ENCODE measurements around the gene PROP1.
A peak's percentile ranks its signal among the peaks of the same experiment; 100 is the strongest.
"Not testable (repeated sequence)": the region's sequence is repeated elsewhere in the genome, so short reads cannot be mapped to it uniquely, and the experiment has no call there.

The PROP1 gene

DNA sequence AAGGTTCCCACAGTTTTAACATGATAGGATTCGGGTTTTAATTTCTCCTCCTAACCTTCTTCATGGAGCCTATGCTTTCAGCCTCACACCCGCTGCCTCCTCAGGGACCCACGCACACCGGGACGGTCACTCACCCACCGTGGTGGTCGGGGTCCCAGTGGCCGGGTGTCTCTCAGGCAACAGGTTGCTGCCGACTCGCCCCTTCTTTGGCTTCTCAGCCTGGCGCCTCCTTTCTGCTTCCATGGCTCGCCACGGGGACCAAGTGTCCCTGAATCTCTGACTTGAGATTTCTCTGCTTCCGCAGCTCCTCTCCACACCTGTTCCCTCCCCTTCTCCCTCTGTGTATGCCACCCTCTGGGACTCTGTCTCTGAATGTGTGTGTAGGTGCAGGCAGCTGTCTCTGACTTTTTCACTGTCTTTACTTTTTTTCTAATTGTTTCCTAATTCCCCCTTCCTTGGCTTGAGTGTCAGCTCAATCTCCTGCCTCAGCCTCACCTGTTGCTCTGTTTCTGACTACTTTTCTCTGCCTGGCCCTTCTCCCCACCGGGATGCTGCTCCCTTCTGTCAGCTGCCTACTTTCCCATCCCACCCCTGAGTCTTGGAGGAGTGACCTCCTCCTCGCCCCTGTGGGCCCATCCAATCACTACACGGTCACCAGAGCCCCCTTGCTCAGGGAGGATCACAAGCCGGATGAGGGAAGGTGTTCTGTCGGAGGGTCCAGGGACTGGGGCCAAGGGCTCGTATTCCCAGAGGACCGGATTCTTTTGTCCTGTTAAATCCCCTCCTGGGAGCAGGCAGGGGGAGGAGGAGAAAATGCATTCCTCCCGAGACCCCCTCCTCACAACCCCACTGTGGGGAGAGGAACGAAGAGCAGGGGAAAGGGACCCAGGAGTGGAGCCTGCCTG lies at the start of gene PROP1:
TSS of gene PROP1 (minus strand) at position 552 of the 905 bp plus-strand sequence. CDS start at position 243, 309 bp downstream.
- DNase-seq = no peak

DNA sequence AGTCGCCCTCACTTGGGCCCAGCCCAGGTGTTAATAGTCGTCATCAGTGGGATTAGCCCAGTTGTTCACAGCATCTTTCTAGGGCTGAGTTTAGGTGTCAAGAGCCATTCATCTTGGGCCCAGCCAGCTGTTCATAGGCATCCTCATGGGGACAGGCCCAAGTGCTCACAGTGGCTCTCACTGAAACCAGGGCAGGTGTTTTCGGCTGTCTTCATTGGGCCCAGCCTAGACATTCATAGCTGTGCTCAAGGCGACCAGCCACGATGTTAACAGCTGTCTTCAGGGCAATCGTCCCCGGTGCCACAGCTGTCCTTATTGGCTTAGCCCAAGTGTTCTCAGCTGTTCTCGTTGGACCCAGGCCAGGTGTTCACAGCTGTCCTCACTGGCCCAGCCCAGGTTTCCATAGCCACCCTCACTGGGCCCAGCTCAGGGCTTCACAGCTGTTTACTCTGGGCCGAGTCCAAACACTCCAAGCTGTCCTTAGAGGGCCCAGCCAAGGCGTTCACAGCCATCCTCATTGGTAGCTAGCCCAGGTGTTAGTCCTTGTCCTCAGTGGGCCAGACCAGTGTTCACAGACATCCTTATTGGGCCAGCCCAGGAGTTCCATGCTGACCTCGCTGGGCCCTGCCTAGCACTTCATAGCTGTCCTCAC lies 23.5 kb upstream of the PROP1 start:
- DNase-seq = not testable (repeated sequence)

DNA sequence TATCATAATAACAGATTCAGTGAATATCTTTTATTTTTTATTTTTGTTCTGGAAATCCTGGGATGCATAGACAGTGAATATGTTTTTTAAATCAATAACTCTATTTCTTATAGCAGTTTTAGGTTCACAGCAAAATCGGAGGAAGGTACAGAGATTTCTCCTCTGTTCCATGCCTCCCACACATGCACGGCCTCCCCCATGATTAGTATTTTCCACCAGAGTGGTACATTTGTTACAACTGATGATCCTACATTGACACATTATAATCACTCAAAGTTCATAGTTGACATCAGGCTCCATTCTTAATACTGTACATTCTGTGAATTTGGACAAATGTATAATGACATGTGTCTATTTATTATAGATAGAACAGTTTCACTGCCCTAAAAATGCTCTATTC lies 16.7 kb upstream of the PROP1 start:
- DNase-seq = not testable (repeated sequence)

DNA sequence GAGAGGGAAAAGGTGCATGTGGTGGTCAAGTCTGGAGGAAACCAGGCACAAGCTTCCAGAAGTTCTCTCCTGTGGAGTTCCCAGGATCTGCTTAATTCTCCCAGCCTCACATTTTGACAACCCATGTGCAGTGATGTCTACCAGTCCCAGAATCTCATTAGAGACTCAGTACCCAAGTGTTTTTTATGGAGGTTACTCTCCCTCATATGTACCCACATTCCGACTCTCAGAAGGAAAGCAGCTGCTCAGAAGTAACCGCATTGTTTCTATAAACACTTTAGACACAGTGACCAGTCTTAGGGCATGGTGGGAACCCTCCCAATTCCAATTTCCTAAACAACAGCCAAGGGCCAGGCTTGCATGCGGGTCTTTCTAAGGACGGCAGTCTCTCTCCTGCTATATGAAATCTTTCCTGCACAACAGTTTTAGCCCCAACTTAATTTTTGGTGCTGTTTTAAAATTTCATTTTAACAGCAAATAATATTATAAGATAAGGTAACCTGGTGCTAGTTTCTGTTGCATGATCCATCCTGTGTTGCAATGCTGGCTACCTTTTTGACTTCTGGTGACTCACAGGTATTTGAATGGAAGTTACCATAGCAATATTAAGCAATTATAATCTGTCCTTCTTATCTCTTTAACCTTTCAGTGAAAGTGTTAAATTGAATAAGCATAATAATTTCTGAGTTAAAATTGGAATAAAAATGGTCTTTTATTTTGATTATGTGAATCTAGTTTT lies 15.9 kb upstream of the PROP1 start:
- not testable (repeated sequence) for DNase-seq

DNA sequence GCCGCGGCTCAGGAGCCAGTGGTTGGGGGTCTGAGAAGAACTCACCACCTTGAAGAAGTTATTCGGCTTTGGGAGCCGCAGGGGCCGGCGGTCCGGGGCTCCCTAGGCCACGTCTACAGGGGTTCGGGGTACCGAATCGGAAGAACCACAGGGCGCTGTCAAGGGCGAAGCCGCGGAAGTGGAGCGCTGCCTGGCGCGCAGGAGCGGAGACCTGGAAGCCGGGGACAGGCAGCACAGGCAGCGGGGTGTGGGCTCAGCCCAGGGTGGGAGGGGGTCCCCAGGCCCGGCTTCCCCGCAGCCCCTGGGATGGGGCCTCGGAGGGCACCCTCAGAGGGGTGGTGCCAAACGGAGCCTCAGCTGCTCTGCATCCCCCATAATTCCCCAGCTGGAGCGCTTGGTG lies 11.2 kb upstream of the PROP1 start:
- DNase-seq = not testable (repeated sequence)

DNA sequence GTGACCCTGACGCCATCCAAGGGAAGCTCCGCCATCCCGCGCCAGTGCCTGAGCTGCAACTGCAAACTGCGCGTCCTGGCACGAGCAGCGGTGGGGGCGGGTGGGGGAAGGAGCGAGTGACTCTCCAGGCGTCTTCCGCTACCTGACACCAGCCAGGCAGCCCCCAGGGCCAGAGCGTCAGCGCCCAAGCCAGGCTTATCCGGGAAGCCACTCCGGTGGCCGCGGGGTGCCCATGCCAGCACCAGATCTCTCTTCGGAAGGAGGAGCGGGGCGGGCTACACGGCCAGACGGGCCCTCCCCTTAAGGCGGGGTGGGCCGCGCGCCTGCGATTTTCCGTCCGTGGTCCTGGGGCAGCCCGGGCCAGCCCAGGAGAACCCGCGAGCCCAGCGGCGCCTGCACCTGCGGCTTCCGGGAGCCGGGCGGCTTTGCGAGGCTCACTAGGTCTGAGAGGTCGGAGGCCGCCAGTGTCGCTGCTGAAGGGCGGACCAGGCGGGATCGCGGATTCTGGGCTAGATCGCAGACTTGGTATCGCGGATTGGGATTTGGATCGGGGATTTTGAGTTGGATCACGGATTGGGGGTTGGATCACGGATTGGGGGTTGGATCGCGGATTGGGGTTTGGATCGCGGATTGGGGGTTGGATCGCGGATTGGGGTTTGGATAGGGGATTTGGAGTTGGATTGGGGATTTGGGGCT lies 10.6 kb upstream of the PROP1 start:
- DNase-seq = peak; percentile 65

DNA sequence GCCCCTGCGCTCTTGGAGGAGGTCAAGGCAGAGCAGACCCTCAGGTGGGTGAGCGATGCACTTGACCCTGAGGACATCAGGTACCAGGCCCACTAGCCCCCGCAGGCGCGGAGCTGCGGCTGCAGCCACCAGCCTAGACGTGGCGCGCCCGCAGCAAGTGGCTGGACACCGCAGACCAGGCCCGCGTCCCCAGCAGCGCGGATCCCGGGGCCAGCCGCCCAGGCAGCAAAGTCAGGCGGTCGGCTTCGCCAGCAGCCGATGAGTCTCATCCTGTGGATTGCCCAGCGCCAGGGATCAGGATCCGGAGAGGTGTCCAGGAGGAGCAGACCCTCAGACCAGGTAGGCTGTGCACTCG lies 10.1 kb upstream of the PROP1 start:
- not testable (repeated sequence) for DNase-seq

DNA sequence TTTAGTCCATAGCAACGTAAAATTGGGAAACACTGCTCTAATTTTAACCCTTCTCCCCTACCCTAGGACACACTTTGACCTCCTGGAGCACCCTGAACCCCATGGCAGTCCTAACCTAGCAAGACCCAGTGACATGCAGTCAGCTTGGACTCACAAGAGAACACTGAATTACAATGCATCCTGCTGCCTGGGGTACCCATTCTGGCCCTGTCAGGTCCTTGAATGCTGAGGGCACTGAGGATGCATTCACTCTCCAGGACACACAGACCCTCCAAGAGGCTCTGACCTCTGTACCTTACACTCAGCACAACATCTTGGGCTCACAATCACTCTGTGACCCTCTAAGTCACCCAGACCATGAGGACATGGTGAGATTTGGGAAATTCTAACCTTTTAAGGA lies 1.8 kb upstream of the PROP1 start:
- DNase-seq = no peak

DNA sequence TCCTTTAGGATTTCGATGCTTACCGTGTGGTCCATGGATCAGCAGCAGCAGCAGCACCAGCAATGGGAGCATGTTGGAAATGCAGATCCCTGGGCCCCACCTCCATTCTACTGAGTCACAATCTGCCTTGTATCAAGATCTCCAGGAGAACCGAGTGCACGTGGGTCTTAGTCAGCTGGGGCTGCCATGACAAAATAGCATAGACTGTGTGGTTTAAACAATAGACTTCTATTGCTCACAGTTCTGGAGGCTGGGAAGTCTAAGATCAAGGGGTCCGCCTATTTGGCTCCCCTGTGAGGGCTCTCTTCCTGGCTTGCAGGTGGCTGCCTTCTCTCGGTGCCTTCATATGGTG lies 1.3 kb upstream of the PROP1 start:
- DNase-seq = no peak

DNA sequence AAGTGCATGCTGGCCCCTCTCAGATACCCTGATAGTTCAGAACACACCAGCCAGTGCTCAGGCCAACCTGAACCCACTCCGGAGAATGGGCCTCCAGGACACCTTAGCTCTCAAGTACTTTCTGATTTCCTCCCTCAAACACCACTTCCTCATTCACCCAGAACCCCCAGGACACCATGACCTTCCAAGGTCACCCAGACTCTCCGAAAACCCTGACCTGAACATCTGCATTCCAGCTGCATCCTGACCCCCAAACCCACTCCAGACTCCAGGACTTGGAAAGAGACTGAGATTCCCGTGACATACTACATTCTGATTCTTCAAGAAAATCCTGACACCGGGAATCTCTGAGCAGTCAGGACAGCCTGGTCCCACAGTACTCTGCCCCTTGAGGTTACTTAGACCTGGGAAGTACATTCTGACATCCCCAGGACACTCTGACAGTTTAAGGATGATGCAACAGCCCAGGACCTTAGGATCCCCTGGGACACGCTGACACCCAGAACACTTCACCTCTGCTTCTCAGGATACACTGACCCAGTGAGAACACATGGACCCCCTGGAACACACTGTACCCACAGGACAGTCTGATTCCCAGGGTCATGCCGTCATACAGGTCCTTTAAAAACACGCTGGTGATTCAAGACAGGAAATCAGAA lies 747 bp upstream of the PROP1 start:
- no peak for DNase-seq

DNA sequence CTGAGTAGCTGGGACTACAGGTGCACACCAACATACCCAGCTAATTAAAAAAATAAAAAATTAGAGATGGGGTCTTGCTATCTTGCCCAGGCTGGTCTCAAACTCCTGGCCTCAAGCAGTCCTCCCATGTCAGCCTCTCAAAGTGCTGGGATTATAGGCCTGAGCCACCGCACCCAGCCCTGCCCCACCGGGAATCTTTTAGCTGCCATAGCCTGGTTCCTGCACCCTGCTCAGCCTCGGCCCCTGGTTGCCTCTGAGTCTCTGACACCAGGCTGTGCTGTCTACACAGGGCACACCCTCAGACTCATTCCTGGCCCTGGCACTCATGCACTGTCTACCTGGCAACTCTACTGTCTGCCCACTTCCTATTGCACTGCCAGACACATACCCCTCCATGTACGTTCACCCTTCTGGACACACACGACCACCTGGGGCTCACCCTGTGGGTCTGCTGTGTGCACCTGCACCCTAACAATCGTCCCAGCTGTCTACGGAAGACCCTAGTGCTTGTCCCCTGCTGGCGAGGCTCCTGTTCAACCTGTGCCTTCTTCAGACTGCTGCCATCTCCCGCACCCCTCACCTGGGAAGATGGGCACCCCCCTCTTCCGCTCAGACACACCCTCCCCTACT lies 1.4 kb downstream of the PROP1 start:
- DNase-seq = no peak

DNA sequence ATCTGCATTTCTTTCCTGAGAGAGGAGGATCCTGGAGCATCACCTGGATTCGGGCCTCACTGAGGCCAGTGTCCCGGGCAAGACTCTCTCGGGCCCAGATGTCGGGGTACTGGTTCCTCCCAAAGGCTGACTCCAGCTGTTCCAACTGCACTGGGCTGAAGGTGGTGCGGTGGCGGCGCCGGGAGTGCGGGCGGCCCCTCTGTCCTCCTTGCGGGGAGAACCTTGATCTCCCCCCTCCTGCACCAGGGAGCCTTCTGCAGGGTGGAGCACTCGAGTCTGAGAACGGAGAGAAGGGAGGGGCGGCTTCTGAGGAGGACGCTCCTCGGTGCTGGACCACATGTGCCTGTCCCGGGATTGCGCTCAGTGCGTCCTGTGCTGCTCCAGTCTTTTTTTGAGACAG lies 2.0 kb downstream of the PROP1 start:
- DNase-seq = no peak

DNA sequence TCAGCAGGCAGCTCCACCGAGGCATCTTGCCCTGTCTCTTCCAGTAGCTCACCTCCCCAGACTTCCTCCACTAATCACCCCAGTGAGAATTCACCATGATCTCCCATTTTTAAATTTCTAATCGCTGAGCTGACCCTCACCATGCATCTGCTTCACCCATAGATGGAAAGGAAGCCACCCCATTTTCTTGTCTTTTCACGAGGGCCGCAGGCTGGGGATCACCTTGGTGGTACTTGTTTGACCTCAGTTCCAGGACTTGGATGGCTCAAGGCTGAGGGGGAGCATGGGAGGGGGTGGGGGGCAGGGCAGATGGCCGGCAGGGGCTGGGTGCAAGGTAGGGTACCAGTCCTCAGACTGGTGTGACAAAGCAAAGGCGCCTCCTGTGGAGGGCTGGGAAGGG lies 3.6 kb downstream of the PROP1 start:
- no peak for DNase-seq

DNA sequence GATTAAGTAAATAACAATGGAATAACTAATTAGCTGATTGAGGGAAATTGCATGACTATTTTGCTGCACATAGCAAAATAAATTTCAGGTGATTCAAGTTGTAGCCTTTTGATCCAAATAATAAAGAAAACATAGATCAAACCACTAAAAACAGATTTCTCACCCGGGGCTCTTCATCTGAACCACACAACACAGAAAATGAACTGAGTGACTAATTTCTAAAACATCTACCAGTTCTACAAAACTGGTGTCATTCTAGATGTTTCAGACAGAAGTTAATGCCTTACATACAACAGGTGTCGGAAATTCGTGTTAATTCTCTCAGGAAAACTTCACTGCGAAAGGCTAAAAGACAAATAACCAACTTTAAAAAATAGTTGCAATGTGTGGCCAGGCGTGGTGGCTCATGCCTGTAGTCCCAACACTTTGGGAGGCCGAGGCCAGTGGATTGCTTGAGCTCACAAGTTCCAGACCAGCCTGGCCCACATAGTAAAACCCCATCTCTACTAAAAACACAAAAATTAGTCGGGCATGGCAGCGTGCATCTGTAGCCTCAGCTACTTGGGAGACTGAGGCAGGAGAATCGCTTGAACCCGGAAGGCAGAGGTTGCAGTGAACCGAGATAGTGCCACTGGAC lies 6.9 kb downstream of the PROP1 start:
- no peak for DNase-seq

DNA sequence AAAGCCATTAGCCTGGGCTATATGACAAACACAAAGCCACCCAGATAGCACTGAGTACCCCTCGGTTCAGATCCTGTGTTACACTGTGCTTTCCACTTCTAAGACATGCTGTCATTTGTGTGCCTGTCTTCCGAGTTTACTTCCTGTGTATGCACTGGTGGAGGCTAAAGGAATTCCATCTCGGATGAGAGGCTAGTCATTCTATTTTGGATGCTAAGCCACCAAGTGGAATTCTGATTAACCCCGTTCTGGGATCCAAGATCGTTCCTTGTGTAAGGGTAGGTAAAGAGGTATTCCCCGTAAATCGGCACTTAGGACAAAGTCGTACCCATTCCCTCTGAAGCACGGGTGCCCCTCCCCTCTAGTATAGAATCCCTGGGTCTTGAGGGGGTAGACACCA lies 8.7 kb downstream of the PROP1 start:
- no peak for DNase-seq

DNA sequence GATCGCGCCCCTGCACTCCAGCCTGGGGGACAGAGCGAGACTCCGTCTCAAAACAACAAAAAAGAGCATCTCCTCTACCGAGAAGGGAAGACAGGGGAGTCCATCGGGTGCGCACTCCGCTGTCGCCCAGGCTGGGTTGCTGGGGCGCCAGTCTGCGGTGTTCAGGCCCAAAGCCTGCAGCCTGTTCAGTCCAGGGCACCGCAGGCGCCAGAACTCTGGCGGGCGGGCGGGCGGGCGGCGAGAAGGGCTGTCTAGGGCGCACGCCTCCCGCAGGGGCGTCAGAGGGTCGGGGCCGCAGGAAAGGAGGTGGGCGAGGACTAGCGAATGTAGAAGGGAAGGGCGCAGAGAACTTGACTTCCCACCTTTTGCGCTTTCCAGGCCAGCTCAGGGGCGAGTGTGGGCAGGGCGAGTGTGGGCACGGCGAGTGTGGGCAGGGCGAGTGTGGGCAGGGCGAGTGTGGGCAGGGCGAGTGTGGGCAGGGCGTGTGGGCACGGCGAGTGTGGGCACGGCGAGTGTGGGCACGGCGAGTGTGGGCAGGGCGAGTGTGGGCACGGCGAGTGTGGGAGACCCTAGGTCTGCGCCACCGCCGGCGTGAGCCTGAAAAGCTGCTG lies 10.5 kb downstream of the PROP1 start:
- no peak for DNase-seq

DNA sequence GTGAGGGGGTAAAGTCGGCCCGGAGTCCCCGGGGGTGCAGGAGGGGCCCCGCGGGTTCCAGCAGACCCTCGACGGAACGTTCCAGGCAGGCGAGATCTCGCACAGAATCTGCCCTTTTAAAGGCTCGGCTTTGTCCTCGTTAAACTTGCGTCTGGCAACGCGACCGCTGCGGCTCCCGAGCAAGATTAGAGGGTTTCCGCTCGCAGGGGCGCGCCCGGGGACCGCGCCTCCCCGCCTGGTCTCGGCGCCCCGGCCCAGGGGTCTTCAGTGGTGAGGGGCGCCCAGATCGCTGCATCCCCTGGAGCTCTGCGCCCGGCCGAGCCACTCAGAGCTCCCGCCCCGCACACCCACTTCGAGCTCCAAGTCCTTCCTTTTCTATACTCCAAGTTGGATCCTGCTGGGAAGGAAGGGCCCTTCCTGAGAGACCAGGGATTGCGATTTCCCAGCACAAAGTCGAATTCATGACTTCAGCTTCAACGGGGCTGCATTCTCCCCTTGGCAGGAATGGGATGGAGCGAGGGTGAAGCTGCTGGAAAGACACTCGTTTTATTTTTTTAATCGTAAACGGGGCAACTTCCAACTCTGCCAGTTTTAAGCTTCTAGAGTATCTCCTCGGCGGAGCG lies 11.3 kb downstream of the PROP1 start:
- DNase-seq = no peak

DNA sequence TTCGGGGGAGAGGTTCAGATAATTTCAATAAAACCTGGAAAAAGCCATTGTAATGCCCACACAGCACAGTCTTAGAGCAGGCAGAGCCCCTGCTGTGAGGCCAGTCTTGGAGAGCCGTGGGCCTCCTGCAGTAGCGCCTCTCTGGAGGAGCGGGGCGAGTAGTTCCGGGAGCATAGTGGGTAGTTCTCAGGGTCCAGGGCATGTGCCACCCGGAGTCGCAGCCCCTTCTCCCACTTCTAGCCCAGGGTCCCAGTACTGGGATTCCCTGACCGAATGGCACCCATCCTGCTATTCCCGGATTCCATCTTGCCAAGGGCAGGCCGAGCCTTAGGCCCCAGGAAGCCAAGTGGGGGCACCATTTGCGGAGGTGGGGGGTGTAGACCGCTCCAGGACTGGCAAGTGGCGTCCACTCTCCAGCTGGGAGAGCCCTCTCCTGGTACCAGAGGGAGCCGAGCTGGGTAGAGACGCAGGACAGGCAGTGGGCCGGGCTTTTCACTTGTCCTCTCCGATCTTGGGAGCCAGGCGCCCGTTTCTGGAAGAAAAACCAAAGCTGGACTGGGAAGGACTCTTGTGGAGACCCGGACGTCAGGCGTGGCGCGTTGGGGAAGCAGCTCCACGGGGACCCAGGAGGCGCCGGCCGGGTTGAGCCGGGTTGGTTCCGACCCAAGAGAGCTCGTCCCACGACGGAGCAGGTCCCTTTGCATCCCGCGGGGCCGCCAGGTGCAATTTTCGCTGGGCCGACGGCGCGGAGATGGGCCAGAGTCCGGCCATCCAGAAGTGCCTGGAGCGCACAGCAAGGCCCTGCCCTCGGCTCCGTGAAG lies 12.1 kb downstream of the PROP1 start:
- DNase-seq = no peak

DNA sequence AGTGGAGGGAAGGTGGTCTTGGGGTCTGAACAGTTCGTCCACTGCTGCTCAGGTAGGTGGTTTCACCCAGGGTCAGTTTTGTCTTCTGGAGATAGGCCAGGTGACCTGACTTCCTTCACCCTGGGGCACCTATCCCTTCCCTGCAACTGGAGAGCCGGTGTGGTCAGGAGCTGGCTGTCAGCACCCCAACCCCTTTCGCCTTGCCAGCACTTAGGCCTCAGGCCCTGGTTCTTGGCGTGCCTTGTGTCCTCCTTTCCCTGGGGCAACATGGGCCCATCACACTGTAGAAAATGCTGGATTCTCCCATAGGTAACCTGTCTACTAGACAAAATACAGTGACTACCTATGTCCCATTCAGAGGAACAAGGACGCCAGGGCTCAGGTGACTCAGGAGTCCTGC lies 13.1 kb downstream of the PROP1 start:
- no peak for DNase-seq
